Skeletal muscle satellite cell (primary cell): Measurements from ENCODE around the gene ECT2.
A peak's percentile ranks its signal among the peaks of the same experiment; 100 is the strongest.
"Not testable (repeated sequence)": the region's sequence is repeated elsewhere in the genome, so short reads cannot be mapped to it uniquely, and the experiment has no call there.

Experiments used
- H3K27me3 ChIP-seq: 2 replicates; pipeline ENCODE4 v1.7.0; 2013; ENCODE audit warnings: low read length; ENCODE audit not compliant: control insufficient read depth, insufficient read depth
- H3K36me3 ChIP-seq: 2 replicates; pipeline ENCODE4 v1.7.0; 2013; ENCODE audit warnings: mild to moderate bottlenecking, control low read depth, low read length; ENCODE audit not compliant: insufficient read depth
- H3K4me1 ChIP-seq: 2 replicates; pipeline ENCODE4 v1.7.0; 2013; ENCODE audit warnings: low read length; ENCODE audit not compliant: control insufficient read depth, insufficient read depth
- H3K4me2 ChIP-seq: 2 replicates; pipeline ENCODE4 v1.7.0; 2013; ENCODE audit warnings: mild to moderate bottlenecking, low read length
- H3K4me3 ChIP-seq: 2 replicates; pipeline ENCODE4 v1.7.0; 2013; ENCODE audit warnings: low read length
- H3K9ac ChIP-seq: 2 replicates; pipeline ENCODE4 v1.7.0; 2013; ENCODE audit warnings: mild to moderate bottlenecking, low read depth, low read length, moderate library complexity
- H3K9me3 ChIP-seq: replicated peaks from 2 replicates; pipeline ENCODE4 v1.7.0; 2013; ENCODE audit warnings: mild to moderate bottlenecking, control low read depth, low read length

ECT2 gene

GRCh38 chr3:172709774-172710663, 40.5 kb upstream of the ECT2 start:
- Histone ChIP-seq H3K4me2 (peak overlapping the region; percentile 94), H3K9me3 (no peaks in the 10 kb centered on the region), H3K9ac (peak overlapping the region; percentile 95), H3K27me3 (no peaks in the 10 kb centered on the region), H3K4me3 (peak overlapping the region; percentile 83), H3K36me3 (no peaks in the 10 kb centered on the region), H3K4me1 (peaks cover 35% of the 10 kb centered on the region)

- Histone ChIP-seq H3K9ac (peak within 1 kb of the TSS; percentile 95), H3K4me1 (peaks cover 35% of the 10 kb centered on the region), H3K4me3 (peak within 1 kb of the TSS; percentile 83), H3K4me2 (peak within 1 kb of the TSS; percentile 94), H3K36me3 (no peaks in the 10 kb centered on the region), H3K9me3 (no peaks in the 10 kb centered on the region), H3K27me3 (no peaks in the 10 kb centered on the region)
These were observed 39.7 kb upstream of the ECT2 start, which contains the start of gene NCEH1 for GRCh38 chr3:172710664-172711453. Gene NCEH1, minus strand, starts transcription at chr3:172711067. Its CDS starts 83 bp downstream, at chr3:172710984.

- Histone ChIP-seq H3K27me3 (no peaks in the 10 kb centered on the region), H3K9ac (peak overlapping the region; percentile 69), H3K36me3 (no peaks in the 10 kb centered on the region), H3K4me1 (peaks cover 35% of the 10 kb centered on the region), H3K4me2 (peak overlapping the region; percentile 76), H3K4me3 (peak overlapping the region; percentile 58), H3K9me3 (no peaks in the 10 kb centered on the region)
These were observed 39.1 kb upstream of the ECT2 start for GRCh38 chr3:172711454-172711795.

- Histone ChIP-seq H3K9ac (no peak overlapping the region), H3K4me1 (peaks cover 25% of the 10 kb centered on the region), H3K4me2 (no peak overlapping the region), H3K27me3 (no peaks in the 10 kb centered on the region), H3K36me3 (no peaks in the 10 kb centered on the region), H3K9me3 (no peaks in the 10 kb centered on the region), H3K4me3 (no peak overlapping the region)
These were observed 37.2 kb upstream of the ECT2 start for GRCh38 chr3:172713316-172713715.

GRCh38 chr3:172716476-172716875, 34.0 kb upstream of the ECT2 start:
- no peak overlapping the region for H3K4me2 ChIP-seq
- no peaks in the 10 kb centered on the region for H3K36me3 ChIP-seq
- H3K9ac ChIP-seq, result no peak overlapping the region
- peaks cover 5% of the 10 kb centered on the region for H3K9me3 ChIP-seq
- peaks cover 8% of the 10 kb centered on the region for H3K4me1 ChIP-seq
- H3K27me3 ChIP-seq, result no peaks in the 10 kb centered on the region
- H3K4me3 ChIP-seq, result no peak overlapping the region

GRCh38 chr3:172717493-172718088, 32.9 kb upstream of the ECT2 start:
- no peak overlapping the region for H3K9ac ChIP-seq

GRCh38 chr3:172722536-172723040, 27.9 kb upstream of the ECT2 start:
- H3K4me1 ChIP-seq, H3K4me2 ChIP-seq, H3K9ac ChIP-seq, H3K27me3 ChIP-seq, H3K9me3 ChIP-seq, H3K36me3 ChIP-seq, H3K4me3 ChIP-seq: not testable (repeated sequence)

More at GRCh38 chr3:172717493-172718088, 32.9 kb upstream of the ECT2 start:
- H3K9me3 ChIP-seq, result peaks cover 5% of the 10 kb centered on the region
- H3K4me1 ChIP-seq, result no peaks in the 10 kb centered on the region
- no peaks in the 10 kb centered on the region for H3K27me3 ChIP-seq
- H3K4me2 ChIP-seq, result no peak overlapping the region
- H3K4me3 ChIP-seq, result no peak overlapping the region
- no peaks in the 10 kb centered on the region for H3K36me3 ChIP-seq

- Histone ChIP-seq H3K4me2 (no peak overlapping the region), H3K9ac (no peak overlapping the region)
These were observed 24.1 kb upstream of the ECT2 start for GRCh38 chr3:172726380-172726779.

GRCh38 chr3:172735014-172735413, 15.5 kb upstream of the ECT2 start:
- Histone ChIP-seq H3K4me3 (no peak overlapping the region), H3K4me1 (no peaks in the 10 kb centered on the region), H3K9me3 (no peaks in the 10 kb centered on the region)

More at GRCh38 chr3:172726380-172726779, 24.1 kb upstream of the ECT2 start:
- no peaks in the 10 kb centered on the region for H3K9me3 ChIP-seq
- H3K27me3 ChIP-seq, result no peaks in the 10 kb centered on the region
- H3K4me3 ChIP-seq, result no peak overlapping the region
- H3K36me3 ChIP-seq, result no peaks in the 10 kb centered on the region
- no peaks in the 10 kb centered on the region for H3K4me1 ChIP-seq

GRCh38 chr3:172739462-172739861, 11.1 kb upstream of the ECT2 start:
- H3K9ac ChIP-seq, result no peak overlapping the region
- no peaks in the 10 kb centered on the region for H3K9me3 ChIP-seq
- no peaks in the 10 kb centered on the region for H3K27me3 ChIP-seq
- H3K4me1 ChIP-seq, result no peaks in the 10 kb centered on the region
- no peak overlapping the region for H3K4me3 ChIP-seq
- H3K4me2 ChIP-seq, result no peak overlapping the region
- no peaks in the 10 kb centered on the region for H3K36me3 ChIP-seq

More at GRCh38 chr3:172735014-172735413, 15.5 kb upstream of the ECT2 start:
- Histone ChIP-seq H3K4me2 (no peak overlapping the region), H3K36me3 (no peaks in the 10 kb centered on the region), H3K9ac (no peak overlapping the region), H3K27me3 (no peaks in the 10 kb centered on the region)

- H3K4me3 ChIP-seq, result no peak overlapping the region
- no peaks in the 10 kb centered on the region for H3K36me3 ChIP-seq
- no peak overlapping the region for H3K4me2 ChIP-seq
- H3K27me3 ChIP-seq, result no peaks in the 10 kb centered on the region
- H3K9ac ChIP-seq, result no peak overlapping the region
- peaks cover 28% of the 10 kb centered on the region for H3K4me1 ChIP-seq
- H3K9me3 ChIP-seq, result no peaks in the 10 kb centered on the region
These were observed 4.1 kb upstream of the ECT2 start for GRCh38 chr3:172746475-172746874.
